Measurements from ENCODE around the gene SMARCB1.
"Not testable (repeated sequence)": the region's sequence is repeated elsewhere in the genome, so short reads cannot be mapped to it uniquely, and the experiment has no call there.

Gene SMARCB1

DNA sequence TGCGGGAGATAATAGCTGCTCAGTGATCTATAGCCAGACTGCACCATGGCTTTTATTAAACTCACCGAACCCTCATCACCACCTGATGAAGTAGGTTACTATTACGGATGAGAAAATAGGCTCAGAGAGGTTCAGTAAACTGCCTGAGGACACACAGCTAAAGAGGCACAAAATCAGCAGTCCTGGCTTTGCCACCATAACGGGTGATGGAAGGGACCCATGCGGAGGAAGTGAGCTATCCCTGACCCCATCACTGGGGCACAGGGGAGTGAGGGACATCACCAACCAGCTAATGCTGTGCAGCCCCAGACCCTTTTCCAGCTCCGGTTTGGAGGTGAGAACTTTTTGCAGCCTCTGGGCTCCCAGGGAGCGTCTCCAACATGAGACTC, 59.3 kb downstream of the SMARCB1 start:
- no peak for DNase-seq (ENCODE audit: low spot score)

DNA sequence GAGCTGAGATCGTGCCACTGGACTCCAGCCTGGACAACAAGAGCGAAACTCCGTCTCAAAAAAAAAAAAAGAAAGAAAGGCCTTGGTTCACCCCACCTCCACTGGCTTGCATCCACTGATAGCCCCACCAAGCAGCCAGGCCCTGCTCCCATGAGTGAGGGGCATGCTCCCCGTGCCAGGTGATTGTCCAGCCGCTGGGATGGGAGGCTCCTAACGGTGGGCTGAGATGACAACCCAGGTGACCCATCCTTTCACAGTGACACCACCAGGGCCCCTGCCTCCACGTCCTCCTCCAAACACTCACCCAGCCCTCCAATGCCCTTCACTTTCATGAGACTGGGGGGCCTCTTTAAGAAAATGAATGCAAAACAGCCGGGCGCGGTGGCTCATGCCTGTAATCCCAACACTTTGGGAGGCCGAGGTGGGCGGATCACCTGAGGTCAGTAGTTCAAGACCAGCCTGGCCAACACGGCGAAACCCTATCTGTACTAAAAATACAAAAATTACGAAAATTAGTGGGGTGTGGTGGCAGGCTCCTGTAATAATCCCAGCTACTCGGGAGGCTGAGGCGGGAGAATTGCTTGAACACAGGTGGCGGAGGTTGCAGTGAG, 60.6 kb downstream of the SMARCB1 start:
- DNase-seq (ENCODE audit: low spot score): no peak

DNA sequence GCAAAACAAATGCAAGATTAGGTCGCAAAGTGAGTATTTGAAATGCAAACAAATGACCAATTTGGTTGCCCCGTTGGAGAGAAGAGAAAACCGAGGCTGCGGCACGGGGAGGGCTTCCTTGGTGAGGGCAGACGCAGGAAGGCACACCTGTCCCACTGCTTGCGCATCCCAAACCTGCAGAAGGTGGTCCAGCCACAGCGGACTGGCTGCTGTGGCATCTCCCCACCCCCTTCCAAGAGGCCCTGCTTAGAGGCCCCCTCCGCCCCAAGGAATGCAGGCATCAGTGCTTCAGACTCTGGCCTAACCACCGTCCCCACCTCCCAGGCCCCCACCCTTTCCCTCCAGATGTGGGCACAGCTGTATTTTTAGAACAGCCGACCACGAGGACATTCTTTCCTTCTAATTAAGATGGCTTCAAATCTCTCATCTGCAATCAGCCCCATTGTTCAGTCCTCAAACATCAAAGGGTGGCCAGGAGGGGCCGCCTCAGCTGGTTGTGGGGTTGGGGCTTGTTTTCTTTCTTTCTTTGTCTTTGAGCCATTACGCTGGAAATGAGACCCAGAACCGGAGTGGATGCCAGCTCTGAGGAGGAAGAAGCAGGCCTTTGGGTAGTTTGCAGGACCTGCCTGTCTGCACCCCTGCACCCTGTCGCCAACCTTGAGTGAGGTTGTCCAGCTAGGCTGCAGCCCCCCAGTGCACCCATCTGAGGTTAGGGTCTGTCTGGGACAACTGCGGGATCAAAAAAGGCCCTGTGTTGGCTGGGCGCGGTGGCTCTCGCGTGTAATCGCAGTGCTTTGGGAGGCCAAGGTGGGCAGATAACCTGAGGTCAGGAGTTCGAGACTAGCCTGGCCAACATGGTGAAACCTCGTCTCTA, 61.5 kb downstream of the SMARCB1 start:
- no peak for DNase-seq (ENCODE audit: low spot score)

DNA sequence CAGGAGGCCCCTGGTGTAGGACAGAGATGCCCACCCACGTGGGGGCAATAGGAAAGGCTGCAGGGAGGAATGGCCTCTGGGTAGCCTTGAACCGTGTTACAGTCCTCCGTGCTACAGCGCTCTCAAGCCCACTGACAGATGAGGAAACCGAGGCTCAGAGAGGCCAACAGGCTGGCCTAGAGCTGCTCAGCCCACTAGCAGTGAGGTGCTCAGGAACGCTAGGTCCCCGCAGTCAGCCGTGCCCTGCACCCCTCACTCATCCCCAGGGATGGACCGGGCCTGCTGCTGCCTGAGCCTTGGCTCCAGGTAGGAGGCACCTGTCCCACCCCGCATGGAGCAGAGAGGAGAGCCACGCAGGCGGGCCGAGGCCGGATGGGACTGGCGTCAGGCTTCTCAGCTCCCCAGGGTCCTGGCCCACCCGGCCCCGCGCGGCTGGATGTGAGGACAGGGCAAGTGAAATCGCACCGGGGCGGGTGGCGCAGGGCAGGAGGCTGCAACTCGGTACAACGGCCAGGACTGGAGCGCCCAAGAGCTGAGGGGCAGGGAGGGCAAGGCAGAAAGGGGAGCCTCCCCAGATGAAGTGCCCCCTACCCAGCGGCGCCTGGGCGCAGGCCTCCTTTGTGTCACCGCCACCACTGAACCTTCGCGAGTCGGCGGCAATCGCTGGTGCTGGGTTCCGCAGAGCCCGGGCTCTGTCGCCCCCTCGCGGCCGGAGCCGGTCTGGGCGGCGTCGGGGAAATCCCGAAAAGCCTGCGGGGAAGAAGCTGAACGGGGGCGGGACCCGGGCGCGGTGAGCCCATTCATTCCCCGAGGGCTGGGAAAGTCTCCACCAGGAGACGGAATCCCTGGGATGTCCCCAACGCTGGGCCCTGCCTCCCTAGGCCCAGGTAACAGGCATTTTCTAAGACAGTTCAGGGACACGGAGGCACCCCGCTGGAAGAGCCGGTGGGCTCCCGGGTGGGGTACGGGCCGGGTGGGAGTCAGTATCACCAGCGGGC, 62.5 kb downstream of the SMARCB1 start:
- peak; percentile 93 for DNase-seq (ENCODE audit: low spot score)

DNA sequence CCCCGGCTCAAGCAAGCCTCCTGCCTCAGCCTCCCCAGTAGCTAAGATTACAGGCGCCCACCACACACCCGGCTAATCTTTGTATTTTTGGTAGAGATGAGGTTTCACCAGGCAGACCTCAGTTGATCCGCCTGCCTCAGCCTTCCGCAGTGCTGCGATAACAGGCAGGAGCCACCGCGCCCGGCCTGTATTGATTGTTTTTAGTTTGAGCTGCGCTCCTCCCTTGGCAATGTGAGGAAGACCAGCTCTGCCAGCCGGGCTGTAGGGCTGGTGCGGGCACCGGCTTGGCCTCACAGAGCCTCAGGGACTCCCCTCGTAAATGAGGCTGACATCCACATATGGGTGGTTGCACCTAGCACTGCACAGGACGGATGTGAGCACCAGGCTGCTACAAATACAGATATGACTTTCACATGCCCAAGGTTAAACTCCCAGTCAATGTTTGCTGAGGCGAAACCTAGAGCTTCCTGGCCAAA, 63.4 kb downstream of the SMARCB1 start:
- no peak for DNase-seq (ENCODE audit: low spot score)

DNA sequence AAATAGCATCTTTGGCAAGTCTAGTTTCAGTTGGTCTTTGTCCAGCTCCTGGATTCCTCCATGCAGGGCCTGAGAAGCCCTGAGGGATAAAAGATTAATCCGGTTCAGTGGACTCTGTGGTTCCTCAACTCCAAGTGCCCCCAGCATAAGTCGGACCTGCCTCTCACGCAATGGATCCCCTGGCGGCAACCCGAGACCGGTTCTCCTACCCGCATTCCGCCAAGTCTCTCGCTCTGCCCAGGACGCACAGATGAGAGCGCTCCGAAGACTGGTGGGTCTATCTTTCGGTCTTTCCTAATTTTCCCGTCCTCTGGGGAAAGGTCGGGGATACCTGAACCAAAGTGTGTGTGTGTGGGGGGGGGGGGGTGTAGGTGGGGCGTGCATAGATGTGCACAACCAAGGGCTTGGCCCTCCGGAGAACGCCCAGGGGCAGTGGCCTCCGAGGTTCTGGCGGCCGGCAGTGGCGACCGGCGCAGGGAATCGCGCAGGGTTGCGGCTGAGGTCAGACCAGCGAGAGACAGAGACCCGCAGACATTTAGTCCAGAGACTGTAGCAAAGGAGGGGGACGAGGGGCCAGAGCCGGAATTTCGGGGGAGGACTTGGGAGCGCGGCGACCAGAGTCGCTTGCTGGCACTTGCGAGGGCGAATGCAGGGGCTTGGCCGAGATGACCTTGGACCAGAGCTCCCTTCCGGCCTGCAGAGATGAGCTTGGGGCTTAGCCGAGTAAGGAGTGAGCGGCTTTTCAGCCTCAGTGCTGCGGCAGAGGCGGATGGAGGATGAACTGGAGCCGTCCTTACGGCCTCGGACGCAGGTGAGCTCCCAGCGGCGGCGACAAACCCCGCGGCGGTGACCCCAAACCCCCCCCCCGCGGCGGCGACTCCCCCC, 70.2 kb downstream of the SMARCB1 start:
- DNase-seq (ENCODE audit: low spot score): peak; percentile 69

DNA sequence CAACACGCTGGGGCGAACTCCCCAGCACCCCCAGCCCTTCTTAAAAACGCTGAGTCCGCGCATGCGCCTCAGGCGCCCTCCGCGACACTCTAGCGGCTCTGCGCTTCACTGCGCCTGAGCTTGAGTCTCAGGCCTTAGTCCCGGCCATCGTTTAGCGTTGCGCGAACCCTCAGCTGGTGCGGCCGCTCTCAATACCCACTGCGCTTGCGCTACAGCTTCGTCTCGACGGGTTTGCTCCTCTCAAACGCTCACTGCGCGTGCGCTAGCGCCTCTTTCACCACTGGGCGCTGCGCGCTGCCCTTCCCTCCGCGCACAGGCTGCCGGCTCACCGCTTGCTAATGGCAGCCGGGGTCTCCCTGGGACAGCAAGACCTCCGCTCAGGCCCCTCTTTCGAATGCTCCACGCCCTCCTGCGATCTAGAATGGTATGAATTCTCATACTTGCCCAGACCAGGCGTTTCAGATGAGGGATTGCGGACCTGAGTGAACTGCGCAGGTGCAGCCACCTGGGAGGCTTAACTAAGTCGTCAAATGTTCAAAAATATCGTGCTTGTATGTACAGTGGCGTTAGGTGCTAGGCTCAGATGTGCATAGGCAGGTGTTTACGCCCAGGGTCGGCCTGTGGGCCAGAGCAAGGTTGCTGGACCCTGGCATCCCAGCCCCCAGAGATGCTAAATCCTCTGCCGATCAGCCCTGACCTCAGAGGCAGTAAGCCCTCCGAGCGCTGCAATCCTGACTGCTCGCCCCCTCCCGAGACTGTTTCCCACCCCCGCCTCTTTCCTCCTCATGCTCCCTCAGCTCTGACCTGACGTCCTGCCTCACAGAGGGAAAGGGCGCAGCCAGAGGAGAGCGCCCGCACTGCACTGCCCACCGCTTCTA, 71.1 kb downstream of the SMARCB1 start, which contains the start of gene SLC2A11:
Gene SLC2A11 (plus strand): TSS at position 270 of the 878 bp plus-strand sequence. CDS start 125 bp downstream, at position 395.
- DNase-seq (ENCODE audit: low spot score): peak; percentile 98

DNA sequence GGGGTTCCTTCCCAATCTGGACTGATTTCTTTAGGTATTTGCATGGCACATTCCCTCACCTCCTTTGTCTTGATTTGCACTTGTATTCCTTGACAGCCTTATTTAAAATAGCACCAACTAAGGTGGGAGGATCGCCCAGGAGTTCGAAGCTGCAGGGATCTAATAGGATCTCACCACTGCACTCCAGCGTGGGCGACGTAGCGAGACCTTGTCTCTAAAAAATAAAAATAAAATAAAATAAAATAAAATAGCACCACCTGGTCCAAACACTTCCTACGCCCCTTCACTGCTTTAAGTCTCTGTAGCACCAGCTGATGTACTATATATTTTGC, 71.7 kb downstream of the SMARCB1 start:
- DNase-seq (ENCODE audit: low spot score): no peak

DNA sequence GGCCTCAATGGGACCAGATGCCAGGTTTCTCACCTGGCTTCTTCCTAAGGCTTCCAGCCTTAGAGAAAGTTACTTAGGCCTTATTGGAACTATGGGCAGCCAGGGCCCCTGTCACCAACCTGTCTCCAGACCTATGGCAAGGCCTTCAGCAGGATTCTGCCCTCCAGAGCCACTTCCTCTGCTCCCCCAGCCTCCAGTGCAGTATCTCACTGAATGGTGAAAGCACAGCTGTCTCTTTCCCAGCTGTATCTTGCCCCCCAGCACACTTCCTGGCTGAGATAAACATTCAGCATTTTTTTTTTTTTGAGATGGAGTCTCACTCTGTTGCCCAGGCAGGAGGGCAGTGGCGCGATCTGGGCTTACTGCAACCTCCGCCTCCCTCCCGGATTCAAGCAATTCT, 72.4 kb downstream of the SMARCB1 start:
- no peak for DNase-seq (ENCODE audit: low spot score)

DNA sequence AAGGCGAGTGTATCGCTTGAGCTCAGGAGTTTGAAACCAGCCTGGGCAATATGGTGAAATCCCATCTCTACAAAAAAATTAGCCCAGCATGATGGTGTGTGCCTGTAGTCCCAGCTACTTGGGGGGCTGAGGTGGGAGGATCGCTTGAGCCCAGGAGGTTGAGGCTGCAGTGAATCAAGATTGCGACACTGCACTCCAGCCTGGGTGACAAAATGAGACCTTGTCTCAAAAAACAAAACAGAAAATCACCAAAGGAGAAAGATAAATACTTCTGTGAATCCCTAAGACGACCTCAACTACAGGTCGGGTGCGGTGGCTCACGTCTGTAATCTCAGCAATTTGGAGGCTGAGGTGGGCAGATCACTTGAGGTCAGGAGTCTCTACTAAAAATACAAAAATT, 73.4 kb downstream of the SMARCB1 start:
- DNase-seq (ENCODE audit: low spot score): not testable (repeated sequence)

DNA sequence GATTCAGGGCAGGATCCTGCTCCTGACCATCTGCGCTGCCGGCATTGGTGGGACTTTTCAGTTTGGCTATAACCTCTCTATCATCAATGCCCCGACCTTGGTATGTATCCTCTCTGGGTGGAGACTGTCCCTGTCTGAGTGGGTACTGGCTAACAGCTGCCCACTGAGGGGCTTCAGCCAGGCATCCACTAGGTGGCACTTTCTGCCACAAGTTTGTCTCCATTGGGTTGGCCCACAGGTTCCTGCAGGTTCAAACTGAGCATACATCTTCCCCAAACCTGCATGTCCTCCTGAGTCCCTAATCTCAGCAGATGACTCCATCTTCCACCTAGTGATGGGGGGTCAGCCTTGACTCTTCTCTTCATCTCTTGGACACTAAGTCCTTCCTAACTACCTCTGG, 75.3 kb downstream of the SMARCB1 start:
- peak; percentile 71 for DNase-seq (ENCODE audit: low spot score)

DNA sequence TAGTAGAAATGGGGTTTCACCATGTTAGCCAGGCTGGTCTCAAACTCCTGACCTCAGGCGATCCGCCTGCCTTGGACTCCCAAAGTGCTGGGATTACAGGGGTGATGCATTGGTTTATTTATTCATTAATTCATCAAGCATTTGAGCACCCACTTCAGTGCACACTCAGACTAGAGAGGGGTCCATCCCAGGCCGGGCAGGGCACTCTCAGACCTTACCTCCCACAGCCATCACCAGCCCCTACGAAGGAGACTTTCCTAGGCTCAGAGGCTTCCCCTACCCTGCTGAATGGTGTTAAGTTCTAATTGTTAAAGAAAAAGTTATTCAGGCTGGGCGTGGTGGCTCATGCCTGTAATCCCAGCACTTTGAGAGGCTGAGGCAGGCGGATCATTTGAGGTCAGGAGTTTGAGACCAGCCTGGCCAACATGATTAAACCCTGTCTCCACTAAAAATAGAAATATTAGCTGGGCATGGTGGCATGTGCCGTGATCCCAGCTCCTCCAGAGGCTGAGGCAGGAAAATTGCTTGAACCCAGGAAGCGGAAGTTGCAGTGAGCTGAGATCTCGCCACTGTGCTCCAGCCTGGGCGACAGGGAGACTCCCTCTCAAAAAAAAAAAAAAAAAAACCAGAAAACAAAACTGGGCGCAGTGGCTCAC, 77.9 kb downstream of the SMARCB1 start:
- DNase-seq (ENCODE audit: low spot score): not testable (repeated sequence)

DNA sequence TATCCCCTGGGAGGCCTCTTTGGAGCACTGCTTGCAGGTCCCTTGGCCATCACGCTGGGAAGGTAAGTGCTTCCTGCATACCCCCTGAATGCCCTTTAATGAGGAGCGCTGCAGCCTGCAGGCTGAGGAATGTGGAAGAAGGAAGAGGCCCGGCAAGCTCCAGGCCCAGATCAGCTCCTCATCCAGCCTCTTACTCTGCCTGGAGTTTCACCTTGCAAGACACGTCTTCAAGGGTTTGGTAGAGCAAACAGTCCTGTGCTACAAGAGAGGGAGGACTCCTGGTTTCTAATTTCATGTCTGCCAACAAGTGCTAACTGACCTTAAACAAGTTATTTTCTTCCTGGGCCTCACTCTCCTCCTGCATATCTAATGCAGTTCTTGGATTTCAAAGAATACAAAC, 81.8 kb downstream of the SMARCB1 start:
- DNase-seq (ENCODE audit: low spot score): no peak

DNA sequence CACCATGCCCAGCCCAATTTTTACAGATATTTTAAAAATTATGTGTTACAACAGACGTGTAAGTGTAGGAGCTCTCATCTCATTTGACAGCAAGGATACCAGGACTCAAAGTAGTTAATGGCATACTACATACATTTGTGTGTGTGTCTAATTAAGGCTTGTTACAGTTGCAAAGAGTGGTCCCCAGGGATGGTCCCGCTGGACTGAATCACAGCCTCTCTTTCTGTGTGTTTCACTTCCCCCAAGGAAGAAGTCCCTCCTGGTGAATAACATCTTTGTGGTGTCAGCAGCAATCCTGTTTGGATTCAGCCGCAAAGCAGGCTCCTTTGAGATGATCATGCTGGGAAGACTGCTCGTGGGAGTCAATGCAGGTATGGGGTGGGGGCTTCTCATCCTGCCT, 88.1 kb downstream of the SMARCB1 start:
- no peak for DNase-seq (ENCODE audit: low spot score)

DNA sequence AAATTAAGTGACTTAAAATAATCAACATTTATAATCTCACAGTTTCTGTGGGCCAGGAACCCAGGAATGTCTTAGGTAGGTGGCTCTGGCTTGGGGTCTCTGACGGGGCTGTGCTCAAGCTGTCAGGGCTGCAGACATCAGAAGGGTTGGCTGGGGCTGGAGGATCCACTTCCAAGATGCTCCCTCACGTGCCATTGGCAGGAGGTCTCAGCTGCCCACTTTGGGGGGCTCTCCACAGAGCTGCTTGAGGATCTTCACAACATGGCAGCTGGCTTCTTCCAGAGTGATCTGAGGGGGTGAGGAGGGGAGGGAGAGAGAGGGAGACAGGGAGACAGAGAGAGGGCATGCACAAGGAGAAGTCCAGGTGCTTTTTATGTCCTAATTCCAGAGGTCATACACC, 89.0 kb downstream of the SMARCB1 start:
- no peak for DNase-seq (ENCODE audit: low spot score)

DNA sequence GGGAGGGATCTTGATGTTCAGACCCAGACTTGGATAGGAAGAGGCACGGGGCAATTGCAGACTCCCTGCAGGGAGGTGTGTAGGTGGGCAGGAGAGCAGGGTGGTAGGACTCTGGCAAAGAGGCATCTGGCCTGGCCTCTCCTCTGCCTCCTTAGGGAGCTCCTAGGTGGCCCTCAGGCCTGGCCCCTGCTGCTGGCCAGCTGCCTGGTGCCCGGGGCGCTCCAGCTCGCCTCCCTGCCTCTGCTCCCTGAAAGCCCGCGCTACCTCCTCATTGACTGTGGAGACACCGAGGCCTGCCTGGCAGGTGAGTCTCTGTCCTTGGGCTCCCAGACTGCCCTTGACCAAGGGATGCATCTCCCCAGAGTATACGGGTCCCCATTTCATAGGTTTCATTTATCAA, 90.8 kb downstream of the SMARCB1 start:
- DNase-seq (ENCODE audit: low spot score): no peak

DNA sequence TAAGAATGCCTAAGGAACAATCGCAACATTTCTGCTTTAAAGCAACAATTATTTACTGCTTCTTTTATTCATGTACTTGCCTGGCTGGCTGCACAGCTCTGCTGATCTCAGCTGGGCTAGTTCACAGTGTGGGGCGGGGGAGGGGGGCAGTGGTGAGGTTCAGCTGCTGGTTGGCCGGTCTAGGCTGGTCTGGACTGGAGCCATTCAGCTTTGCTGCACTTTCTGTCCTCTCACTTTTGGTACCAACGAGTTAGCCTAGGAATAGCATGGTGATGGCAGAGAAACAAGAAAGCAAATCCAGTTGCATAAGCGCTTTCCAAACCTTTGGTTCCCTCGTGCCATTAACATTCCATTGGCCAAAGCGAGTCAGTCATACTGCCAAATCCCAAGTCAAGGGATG, 91.5 kb downstream of the SMARCB1 start:
- DNase-seq (ENCODE audit: low spot score): no peak

DNA sequence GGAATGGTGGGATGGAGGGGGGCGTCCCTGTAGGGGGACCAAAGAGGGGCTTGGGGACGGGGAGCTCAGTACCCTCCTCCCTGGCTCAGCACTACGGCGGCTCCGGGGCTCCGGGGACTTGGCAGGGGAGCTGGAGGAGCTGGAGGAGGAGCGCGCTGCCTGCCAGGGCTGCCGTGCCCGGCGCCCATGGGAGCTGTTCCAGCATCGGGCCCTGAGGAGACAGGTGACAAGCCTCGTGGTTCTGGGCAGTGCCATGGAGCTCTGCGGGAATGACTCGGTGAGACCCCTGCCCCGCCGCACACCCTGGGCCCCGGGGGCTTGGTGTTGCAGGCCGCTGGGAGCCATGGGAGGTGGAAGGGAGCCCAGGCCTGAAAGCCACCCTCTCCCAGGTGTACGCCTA, 95.6 kb downstream of the SMARCB1 start:
- DNase-seq (ENCODE audit: low spot score): no peak

DNA sequence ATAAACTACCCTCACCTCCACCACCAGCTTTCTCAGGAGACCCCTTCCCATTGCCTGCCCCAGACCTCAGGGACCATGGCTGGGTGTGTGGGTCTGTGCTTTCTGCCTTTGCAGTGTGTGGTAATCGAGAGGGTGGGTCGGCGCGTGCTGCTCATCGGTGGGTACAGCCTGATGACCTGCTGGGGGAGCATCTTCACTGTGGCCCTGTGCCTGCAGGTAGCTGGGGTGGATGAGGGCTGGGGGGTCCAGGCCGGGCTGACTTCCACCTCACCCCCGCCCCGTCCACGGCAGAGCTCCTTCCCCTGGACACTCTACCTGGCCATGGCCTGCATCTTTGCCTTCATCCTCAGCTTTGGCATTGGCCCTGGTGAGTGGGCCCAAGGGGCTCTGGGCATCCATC, 96.9 kb downstream of the SMARCB1 start:
- DNase-seq (ENCODE audit: low spot score): no peak

DNA sequence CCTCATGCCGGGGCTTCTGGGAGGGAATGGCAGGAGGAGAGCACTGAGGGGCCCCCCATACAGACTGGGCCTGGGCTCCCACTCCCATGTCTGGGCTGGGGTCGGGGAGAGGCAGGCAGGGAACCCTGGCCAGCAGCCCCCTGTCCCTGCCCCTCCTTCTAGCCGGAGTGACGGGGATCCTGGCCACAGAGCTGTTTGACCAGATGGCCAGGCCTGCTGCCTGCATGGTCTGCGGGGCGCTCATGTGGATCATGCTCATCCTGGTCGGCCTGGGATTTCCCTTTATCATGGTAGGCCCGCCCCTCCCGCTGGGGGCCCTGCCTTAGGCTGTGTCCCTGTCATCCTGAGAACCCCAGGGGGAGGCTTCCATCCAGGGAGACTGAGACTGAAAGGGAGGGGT, 97.4 kb downstream of the SMARCB1 start:
- DNase-seq (ENCODE audit: low spot score): no peak

All from hepatic stellate cell (primary cell).